ENCODE measurements around the gene PSORS1C2.

DNA sequence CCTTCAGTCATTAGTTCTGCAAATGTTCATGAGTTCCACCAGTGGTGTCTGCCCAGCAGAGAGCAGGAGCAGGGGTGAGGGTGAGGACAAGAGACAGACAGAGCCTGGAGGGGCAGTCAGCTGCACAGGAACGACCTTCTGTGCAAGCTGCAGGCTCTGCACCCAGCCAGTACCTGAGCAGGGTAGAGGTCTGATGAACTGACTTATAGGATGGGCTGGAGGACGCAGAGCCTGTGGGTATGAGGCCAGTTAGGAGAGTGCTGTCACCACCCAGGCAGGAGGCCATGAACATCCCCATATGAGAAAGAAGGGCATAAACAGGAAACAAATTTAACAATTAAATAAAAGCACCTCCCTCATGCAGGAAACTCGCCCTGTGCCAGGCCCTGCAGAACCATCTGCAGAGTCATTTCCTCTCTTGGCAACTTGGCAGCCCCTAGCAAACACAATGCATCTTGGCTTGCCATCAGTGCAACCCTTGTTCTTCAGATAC is 44.4 kb downstream of the PSORS1C2 start:
- TF ChIP-seq, protein P1, sequence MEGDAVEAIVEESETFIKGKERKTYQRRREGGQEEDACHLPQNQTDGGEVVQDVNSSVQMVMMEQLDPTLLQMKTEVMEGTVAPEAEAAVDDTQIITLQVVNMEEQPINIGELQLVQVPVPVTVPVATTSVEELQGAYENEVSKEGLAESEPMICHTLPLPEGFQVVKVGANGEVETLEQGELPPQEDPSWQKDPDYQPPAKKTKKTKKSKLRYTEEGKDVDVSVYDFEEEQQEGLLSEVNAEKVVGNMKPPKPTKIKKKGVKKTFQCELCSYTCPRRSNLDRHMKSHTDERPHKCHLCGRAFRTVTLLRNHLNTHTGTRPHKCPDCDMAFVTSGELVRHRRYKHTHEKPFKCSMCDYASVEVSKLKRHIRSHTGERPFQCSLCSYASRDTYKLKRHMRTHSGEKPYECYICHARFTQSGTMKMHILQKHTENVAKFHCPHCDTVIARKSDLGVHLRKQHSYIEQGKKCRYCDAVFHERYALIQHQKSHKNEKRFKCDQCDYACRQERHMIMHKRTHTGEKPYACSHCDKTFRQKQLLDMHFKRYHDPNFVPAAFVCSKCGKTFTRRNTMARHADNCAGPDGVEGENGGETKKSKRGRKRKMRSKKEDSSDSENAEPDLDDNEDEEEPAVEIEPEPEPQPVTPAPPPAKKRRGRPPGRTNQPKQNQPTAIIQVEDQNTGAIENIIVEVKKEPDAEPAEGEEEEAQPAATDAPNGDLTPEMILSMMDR (IDR thresholded peaks at IDR 0.05), result no peak
- no peak for TF ChIP-seq POLR2A (IDR thresholded peaks at IDR 0.05)
